GM21360 (cell line): Measurements from ENCODE around the gene TMX2.

Source experiments
- ATAC-seq: cut with Tn5 transposase; IDR thresholded peaks from one replicate; pipeline ENCODE4 v1.9.1; 2021; ENCODE audit warnings: mild to moderate bottlenecking, moderate library complexity; ENCODE audit not compliant: unreplicated experiment

The TMX2 gene

DNA sequence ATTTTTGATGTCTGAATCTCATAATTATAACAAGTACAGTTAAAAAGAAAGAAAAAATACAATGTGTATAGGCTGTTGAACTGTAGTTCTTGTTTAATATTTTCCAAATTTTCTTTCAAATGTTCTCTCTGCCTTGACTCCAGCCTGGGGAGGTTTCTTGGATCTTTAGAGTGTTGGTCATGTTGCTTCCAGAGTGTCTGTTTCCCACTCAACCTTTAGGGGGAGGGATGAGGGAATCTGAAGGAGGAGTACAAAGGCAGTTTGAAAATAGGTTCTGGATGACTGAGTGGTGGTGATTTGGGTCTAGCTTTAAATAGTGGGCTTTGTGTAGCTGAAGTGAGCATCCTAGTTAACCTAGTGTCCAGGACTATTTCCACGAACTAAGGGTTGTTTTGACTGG, 51.2 kb downstream of the TMX2 start:
- no peak for ATAC-seq

DNA sequence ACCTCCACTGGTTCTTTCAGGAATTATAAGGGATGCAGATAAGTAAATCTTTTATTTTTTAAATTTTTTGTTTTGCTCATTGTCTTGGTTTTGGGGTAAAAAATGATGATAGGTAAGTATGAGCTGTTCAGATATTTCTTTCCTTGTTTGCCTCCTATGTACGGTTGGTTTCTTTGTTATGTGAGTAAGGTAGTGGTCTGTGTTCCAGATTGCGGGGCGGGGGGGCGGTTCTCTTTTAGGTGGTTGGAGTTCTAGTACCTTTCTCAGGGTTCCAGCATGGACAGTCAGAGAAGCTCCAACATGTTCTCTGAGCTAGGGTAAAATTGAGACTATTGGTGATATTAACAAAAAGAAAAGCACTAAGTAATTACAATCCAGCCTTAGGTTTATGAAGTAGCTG, 51.6 kb downstream of the TMX2 start:
- ATAC-seq, result no peak

GRCh38 chr11:57764566-57764965, 52.2 kb downstream of the TMX2 start:
- no peak for ATAC-seq

GRCh38 chr11:57764972-57765371, 52.6 kb downstream of the TMX2 start:
- ATAC-seq, result no peak

GRCh38 chr11:57770793-57771192, 58.4 kb downstream of the TMX2 start:
- no peak for ATAC-seq

- ATAC-seq, result no peak
These were observed 59.0 kb downstream of the TMX2 start for GRCh38 chr11:57771365-57771764.

GRCh38 chr11:57772562-57772961, 60.2 kb downstream of the TMX2 start:
- no peak for ATAC-seq

GRCh38 chr11:57773026-57773598, 60.7 kb downstream of the TMX2 start:
- no peak for ATAC-seq

GRCh38 chr11:57775491-57775890, 63.1 kb downstream of the TMX2 start:
- no peak for ATAC-seq

GRCh38 chr11:57776031-57776521, 63.7 kb downstream of the TMX2 start:
- ATAC-seq, result no peak

DNA sequence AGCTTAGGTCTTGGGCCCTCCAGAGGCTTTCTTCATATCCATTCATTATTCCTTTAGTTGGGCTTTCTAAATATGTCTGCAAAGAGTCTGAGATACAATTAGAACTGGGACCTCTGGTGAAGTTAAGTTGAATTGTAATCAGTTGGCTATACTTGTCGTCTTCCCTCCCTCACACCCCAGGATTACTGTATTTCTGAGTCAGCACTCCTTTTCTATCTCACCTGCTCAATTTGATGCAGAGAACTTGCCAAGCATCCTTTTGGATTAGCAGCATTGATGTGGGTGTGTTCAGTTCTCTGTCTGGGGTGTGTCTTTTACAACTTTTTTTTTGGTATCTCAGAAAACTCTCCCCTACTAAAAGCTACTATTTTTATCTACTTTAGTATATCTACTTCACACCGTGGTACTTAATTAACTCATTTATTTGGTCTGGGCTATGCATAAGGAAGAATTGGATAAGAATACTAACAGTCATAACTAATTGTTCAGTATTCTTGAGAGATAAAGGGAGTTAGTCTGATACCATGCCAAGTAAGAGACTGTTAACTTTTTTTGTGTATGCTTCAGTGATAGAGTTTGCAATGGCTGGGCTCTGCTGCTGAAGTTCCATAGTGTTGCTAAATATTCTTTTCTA, 64.3 kb downstream of the TMX2 start:
- no peak for ATAC-seq

DNA sequence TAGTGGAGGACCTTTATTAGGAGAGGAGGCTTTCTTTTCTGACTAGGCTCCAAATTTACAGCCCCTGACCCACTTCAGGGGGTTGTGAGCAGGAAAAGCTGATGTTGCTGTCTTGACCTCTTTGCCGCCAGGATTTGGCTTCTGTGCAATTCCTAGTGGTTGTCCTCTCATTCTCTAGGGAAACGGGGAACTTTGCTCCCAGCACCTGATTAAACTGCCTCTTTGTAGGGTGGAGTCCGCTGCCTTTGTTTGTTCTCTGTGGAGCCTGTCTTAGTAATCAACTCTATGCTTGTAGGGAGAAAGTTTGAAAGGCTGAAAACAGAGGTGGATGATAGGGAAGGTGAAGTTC, 65.5 kb downstream of the TMX2 start:
- ATAC-seq, result no peak

DNA sequence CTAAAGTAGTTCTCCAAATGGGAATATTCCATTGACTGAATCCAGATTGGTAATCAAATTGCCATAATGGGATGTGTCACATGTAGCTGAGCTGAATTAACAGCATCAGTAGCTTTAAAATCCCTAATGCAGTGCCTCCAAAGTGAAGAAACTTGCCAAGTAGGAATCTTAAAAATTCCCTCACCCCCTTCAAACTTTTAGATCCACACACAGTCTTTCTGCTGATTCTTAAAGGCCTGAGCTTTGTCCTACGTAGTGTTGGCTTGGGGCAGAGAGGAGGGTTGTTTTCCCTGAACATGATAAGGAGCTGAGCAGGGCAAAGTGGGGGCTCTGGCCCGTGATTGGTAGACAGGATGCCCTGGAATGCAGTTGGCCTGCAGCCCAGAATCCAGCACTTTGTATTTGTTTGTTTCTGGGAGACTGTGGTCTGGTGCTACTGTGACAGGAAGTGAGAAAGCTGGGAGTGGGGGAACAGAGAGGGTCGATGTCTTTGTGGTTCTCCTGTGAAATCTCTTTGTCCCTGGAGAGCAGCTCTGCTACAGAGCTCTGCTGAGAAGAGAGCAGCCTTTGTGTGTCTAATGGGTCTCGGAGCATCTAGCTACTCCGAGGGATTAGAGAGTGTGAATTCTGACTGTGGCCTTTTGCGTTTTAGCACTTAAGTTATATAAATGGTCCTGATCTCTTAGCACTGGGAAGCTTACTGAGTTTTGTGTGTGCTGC, 66.1 kb downstream of the TMX2 start:
- ATAC-seq, result no peak

- no peak for ATAC-seq
These were observed 66.9 kb downstream of the TMX2 start for GRCh38 chr11:57779276-57779675.

GRCh38 chr11:57781529-57781943, 69.1 kb downstream of the TMX2 start:
- ATAC-seq, result no peak

DNA sequence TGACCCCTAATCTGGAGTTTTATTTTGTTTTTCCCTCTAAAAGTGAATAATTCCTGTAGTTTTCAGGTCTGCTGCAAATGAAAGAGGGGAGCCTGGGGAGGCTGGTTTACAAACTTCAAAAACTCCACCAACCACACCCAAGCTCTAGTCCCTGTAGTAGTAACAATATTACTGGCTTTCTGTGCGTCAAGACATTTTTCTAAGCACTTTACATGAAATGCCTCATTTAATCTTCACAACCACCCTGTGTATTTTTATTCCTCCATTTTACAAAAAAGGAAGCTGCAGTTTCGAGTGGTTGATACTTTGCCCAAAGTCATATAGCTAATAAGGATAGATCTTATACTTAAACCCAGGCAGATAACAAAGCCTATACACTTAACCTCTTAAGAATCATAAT, 72.7 kb downstream of the TMX2 start:
- ATAC-seq, result no peak

DNA sequence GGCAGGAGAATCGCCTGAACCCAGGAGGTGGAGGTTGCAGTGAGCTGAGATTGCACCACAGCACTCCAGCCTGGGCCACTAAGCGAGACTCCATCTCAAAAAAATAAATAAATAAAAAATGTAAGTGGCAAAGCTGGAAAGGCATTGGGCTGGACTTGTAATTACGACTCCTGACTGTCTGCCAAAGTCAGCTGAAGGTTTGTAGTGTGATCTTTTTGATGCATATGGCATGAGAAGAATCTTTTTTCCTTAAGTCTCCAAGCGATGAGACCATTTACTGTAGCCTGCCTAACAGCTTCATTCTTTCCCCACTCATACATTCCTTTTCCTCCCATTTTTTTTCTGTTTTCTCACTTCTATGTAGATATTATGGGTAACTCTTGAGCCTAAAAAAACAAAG, 74.0 kb downstream of the TMX2 start:
- ATAC-seq, result no peak

- ATAC-seq, result no peak
These were observed 74.7 kb downstream of the TMX2 start for GRCh38 chr11:57787006-57787604.

GRCh38 chr11:57787920-57788702, 75.7 kb downstream of the TMX2 start:
- no peak for ATAC-seq

DNA sequence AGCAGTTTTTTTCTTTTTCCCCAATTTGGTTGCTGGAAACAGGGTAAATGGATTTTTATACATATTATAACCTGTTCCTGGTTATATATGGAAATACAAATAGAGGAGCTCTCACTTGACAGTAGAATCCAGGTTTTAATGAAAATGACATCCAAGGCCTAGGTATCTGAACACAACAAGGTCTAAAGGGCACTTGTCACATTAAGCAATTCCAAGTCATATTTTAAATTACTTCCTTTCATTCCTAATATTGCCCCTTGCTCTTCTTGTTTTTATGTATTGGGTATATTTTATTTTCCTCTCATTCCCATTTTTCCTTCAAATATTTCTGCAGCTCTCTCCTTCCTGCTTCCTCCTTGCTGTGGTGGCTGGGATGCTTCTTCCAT, 76.3 kb downstream of the TMX2 start:
- no peak for ATAC-seq
